BE2C (cell line): Measurements from ENCODE around the gene NAT16.
"Not testable (repeated sequence)": the region's sequence is repeated elsewhere in the genome, so short reads cannot be mapped to it uniquely, and the experiment has no call there.

Source experiments
- DNase-seq: peaks from one replicate; pipeline ENCODE4 v3.0.0-alpha.2; 2020
- H3K27me3 ChIP-seq: fragments of 250-450 bp; sonication (Bioruptor Pico); 2 replicates; pipeline ENCODE4 v1.5.1; 2020; ENCODE audit warnings: mild to moderate bottlenecking
- H3K36me3 ChIP-seq: fragments of 250-450 bp; sonication (Bioruptor Pico); 2 replicates; pipeline ENCODE4 v1.5.1; 2020; ENCODE audit warnings: mild to moderate bottlenecking
- H3K4me1 ChIP-seq: fragments of 250-450 bp; sonication (Bioruptor Pico); 2 replicates; pipeline ENCODE4 v1.5.1; 2020
- H3K4me3 ChIP-seq: 2 replicates; pipeline ENCODE4 v1.5.1; 2011; ENCODE audit warnings: low read depth, low read length
- H3K9me3 ChIP-seq: fragments of 250-450 bp; sonication (Bioruptor Pico); 2 replicates; pipeline ENCODE4 v1.5.1; 2020
- TF ChIP-seq, protein P1 (sequence below): IDR thresholded peaks from 2 replicates; pipeline ENCODE4 v1.5.1; 2012; ENCODE audit warnings: mild to moderate bottlenecking, low read depth, low read length

The NAT16 gene

GRCh38 chr7:101124376-101125056 lies 55.6 kb downstream of the NAT16 start:
- Histone ChIP-seq H3K4me3 (no peak overlapping the region), H3K27me3 (no peaks in the 10 kb centered on the region), H3K9me3 (no peaks in the 10 kb centered on the region), H3K36me3 (no peaks in the 10 kb centered on the region), H3K4me1 (peaks cover 13% of the 10 kb centered on the region)
- TF ChIP-seq, protein P1, sequence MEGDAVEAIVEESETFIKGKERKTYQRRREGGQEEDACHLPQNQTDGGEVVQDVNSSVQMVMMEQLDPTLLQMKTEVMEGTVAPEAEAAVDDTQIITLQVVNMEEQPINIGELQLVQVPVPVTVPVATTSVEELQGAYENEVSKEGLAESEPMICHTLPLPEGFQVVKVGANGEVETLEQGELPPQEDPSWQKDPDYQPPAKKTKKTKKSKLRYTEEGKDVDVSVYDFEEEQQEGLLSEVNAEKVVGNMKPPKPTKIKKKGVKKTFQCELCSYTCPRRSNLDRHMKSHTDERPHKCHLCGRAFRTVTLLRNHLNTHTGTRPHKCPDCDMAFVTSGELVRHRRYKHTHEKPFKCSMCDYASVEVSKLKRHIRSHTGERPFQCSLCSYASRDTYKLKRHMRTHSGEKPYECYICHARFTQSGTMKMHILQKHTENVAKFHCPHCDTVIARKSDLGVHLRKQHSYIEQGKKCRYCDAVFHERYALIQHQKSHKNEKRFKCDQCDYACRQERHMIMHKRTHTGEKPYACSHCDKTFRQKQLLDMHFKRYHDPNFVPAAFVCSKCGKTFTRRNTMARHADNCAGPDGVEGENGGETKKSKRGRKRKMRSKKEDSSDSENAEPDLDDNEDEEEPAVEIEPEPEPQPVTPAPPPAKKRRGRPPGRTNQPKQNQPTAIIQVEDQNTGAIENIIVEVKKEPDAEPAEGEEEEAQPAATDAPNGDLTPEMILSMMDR = no peak
- DNase-seq = no peak

GRCh38 chr7:101123703-101124068 lies 56.4 kb downstream of the NAT16 start:
- DNase-seq = no peak
- Histone ChIP-seq H3K36me3 (no peaks in the 10 kb centered on the region), H3K4me1 (peaks cover 13% of the 10 kb centered on the region), H3K4me3 (no peak overlapping the region), H3K27me3 (no peaks in the 10 kb centered on the region), H3K9me3 (no peaks in the 10 kb centered on the region)
- TF ChIP-seq, protein P1 = no peak

GRCh38 chr7:101122933-101123702 lies 57.0 kb downstream of the NAT16 start:
- H3K4me1 ChIP-seq = peaks cover 13% of the 10 kb centered on the region
- TF ChIP-seq, protein P1 = no peak
- DNase-seq = no peak
- no peaks in the 10 kb centered on the region for H3K9me3 ChIP-seq
- H3K27me3 ChIP-seq = no peaks in the 10 kb centered on the region
- no peaks in the 10 kb centered on the region for H3K36me3 ChIP-seq
- no peak overlapping the region for H3K4me3 ChIP-seq

GRCh38 chr7:101121991-101122932 lies 57.8 kb downstream of the NAT16 start:
- Histone ChIP-seq H3K4me1 (peaks cover 13% of the 10 kb centered on the region), H3K4me3 (no peak overlapping the region)
- DNase-seq = no peak

DNA sequence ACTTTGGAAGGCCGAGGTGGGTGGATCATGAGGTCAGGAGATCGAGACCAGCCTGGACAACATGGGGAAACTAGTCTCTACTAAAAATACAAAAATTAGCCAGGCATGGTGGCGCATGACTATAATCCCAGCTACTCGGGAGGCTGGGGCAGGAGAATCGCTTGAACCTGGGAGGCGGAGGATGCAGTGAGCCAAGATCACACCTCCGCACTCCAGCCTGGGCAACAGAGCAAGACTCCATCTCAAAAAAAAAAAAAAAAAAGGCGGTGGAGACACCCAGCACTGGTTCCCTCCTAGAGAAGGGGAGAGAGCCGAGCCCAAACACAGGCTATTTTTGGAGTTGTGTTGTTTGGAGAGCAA lies 58.5 kb downstream of the NAT16 start:
- H3K4me1 ChIP-seq, DNase-seq, H3K4me3 ChIP-seq, H3K9me3 ChIP-seq, H3K36me3 ChIP-seq, H3K27me3 ChIP-seq: not testable (repeated sequence)

More at GRCh38 chr7:101121991-101122932, 57.8 kb downstream of the NAT16 start:
- TF ChIP-seq, protein P1 = no peak
- H3K36me3 ChIP-seq = no peaks in the 10 kb centered on the region
- H3K27me3 ChIP-seq = no peaks in the 10 kb centered on the region
- H3K9me3 ChIP-seq = no peaks in the 10 kb centered on the region
